Renal cortex interstitium (tissue), 11 donors: ENCODE data around the gene VRK1. TPM values are rescaled to one million over a fixed set of nuclear protein-coding genes. Genes with fewer than 3 reads are reported as not detected.

ENCODE experiments used
- DNase-seq, 11 donors: peaks; one replicate each; pipeline ENCODE4 v3.0.0-alpha.2; 2013; ENCODE audit warnings: low read depth in 9 of 11, low spot score in 4 of 11; ENCODE audit errors: extremely low read depth in 1 of 11
- polyA plus RNA-seq, 3 donors: library from polyadenylated mRNA; unstranded; fragments of 120-200 nt; gene quantifications; one replicate each; pipeline ENCODE4 v1.2.1, GENCODE V29; 2013; ENCODE audit not compliant: insufficient read length in 3 of 3

The VRK1 gene
- polyA plus RNA-seq, 3 donors, result 20.5 to 27.6 (median 24.1) TPM

GRCh38 chr14:96808619-96809406, 11.6 kb downstream of the VRK1 start:
- DNase-seq, result no peak

GRCh38 chr14:96811265-96811664, 14.1 kb downstream of the VRK1 start:
- no peak for DNase-seq

GRCh38 chr14:96811985-96812667, 14.9 kb downstream of the VRK1 start:
- DNase-seq, result no peak

- DNase-seq, result no peak
Observed at GRCh38 chr14:96816281-96816680, 19.1 kb downstream of the VRK1 start.

GRCh38 chr14:96817750-96818666, 20.8 kb downstream of the VRK1 start:
- DNase-seq, result no peak

- no peak for DNase-seq
Observed at GRCh38 chr14:96821501-96821900, 24.3 kb downstream of the VRK1 start.

GRCh38 chr14:96823652-96824051, 26.5 kb downstream of the VRK1 start:
- DNase-seq, result no peak

GRCh38 chr14:96824283-96824682, 27.1 kb downstream of the VRK1 start:
- no peak for DNase-seq

GRCh38 chr14:96826818-96827217, 29.6 kb downstream of the VRK1 start:
- peak in 1 of 11 donors; percentile 2 for DNase-seq

- no peak for DNase-seq
Observed at GRCh38 chr14:96827290-96827689, 30.1 kb downstream of the VRK1 start.

GRCh38 chr14:96829791-96830190, 32.6 kb downstream of the VRK1 start:
- no peak for DNase-seq

- no peak for DNase-seq
Observed at GRCh38 chr14:96830946-96831345, 33.8 kb downstream of the VRK1 start.

GRCh38 chr14:96832351-96832750, 35.2 kb downstream of the VRK1 start:
- DNase-seq, result no peak

- DNase-seq, result no peak
Observed at GRCh38 chr14:96838449-96838848, 41.3 kb downstream of the VRK1 start.

GRCh38 chr14:96839251-96839650, 42.1 kb downstream of the VRK1 start:
- no peak for DNase-seq

GRCh38 chr14:96843137-96843536, 46.0 kb downstream of the VRK1 start:
- no peak for DNase-seq

GRCh38 chr14:96844857-96845570, 47.8 kb downstream of the VRK1 start:
- no peak for DNase-seq

GRCh38 chr14:96847451-96847850, 50.3 kb downstream of the VRK1 start:
- DNase-seq, result no peak

- no peak for DNase-seq
Observed at GRCh38 chr14:96848011-96848410, 50.8 kb downstream of the VRK1 start.
